IPS-15b (cell line): ENCODE measurements around the gene LRRC46.
A peak's percentile ranks its signal among the peaks of the same experiment; 100 is the strongest.

Experiments used
- H3K27me3 ChIP-seq: one replicate; pipeline ENCODE4 v1.6.1; 2013; ENCODE audit warnings: low read length; ENCODE audit not compliant: control insufficient read depth, insufficient read depth
- H3K36me3 ChIP-seq: one replicate; pipeline ENCODE4 v1.6.1; 2013; ENCODE audit warnings: low read length; ENCODE audit not compliant: control insufficient read depth, insufficient read depth
- H3K4me1 ChIP-seq: one replicate; pipeline ENCODE4 v1.6.1; 2013; ENCODE audit warnings: mild to moderate bottlenecking, low read length; ENCODE audit not compliant: control insufficient read depth, insufficient read depth
- H3K4me3 ChIP-seq: one replicate; pipeline ENCODE4 v1.5.1; 2013; ENCODE audit warnings: low read depth, low read length
- H3K9ac ChIP-seq: one replicate; pipeline ENCODE4 v1.6.1; 2013; ENCODE audit warnings: low read depth, mild to moderate bottlenecking, low read length
- H3K9me3 ChIP-seq: one replicate; pipeline ENCODE4 v1.6.1; 2013; ENCODE audit warnings: mild to moderate bottlenecking, low read length; ENCODE audit not compliant: control insufficient read depth, insufficient read depth

Gene LRRC46

DNA sequence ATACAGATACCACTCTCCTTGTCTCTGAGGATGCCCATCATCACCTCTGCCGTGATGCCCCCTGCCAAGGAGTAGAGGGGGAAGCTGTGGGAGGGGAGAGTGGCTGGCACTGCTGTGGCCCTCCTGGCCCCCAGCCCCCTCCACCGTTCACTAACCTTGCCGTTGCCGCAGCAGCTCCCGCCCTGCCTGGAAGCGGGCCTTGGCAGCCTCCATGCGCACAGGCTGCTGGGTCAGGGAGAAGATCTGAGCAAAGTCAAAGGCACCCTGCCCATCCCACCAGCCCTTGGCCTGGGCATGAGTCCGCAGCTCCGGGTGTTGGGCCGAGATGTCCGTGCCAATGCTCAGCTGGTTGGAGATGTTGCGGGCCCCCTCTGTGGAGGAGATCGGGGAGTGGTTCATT lies 7.2 kb downstream of the LRRC46 start:
- Histone ChIP-seq H3K27me3 (no peaks in the 10 kb centered on the region), H3K4me1 (peaks cover 4% of the 10 kb centered on the region), H3K9ac (no peak overlapping the region), H3K4me3 (no peak overlapping the region), H3K36me3 (peaks cover 5% of the 10 kb centered on the region), H3K9me3 (no peaks in the 10 kb centered on the region)

DNA sequence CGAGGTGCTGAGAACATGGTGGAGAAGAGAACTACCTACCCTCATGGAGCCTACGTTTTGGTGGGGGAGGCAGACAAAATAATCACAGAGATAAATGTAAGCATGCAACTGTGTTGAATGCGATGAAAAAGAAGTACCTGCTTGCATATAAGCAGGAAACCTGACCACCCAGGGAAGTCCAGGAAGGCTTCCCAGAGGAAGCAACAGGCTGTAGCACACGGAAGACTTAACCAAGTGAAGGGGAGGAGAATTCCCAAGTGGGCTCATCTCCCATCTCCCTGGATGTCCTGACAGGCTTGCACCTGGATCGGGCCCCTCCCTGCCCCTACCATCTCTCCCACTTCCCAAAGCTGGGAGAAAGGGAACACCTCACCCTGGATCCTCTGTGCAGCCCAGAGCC lies 7.6 kb downstream of the LRRC46 start:
- H3K9me3 ChIP-seq, result no peaks in the 10 kb centered on the region
- peaks cover 5% of the 10 kb centered on the region for H3K36me3 ChIP-seq
- no peak overlapping the region for H3K9ac ChIP-seq
- H3K4me3 ChIP-seq, result no peak overlapping the region
- peaks cover under 1% of the 10 kb centered on the region for H3K27me3 ChIP-seq
- H3K4me1 ChIP-seq, result peaks cover 4% of the 10 kb centered on the region

GRCh38 chr17:47840001-47840741 lies 8.7 kb downstream of the LRRC46 start:
- peaks cover 7% of the 10 kb centered on the region for H3K4me1 ChIP-seq
- peaks cover 5% of the 10 kb centered on the region for H3K36me3 ChIP-seq
- peak overlapping the region; percentile 65 for H3K9ac ChIP-seq
- peaks cover 11% of the 10 kb centered on the region for H3K27me3 ChIP-seq
- H3K4me3 ChIP-seq, result peak overlapping the region; percentile 87
- no peaks in the 10 kb centered on the region for H3K9me3 ChIP-seq

DNA sequence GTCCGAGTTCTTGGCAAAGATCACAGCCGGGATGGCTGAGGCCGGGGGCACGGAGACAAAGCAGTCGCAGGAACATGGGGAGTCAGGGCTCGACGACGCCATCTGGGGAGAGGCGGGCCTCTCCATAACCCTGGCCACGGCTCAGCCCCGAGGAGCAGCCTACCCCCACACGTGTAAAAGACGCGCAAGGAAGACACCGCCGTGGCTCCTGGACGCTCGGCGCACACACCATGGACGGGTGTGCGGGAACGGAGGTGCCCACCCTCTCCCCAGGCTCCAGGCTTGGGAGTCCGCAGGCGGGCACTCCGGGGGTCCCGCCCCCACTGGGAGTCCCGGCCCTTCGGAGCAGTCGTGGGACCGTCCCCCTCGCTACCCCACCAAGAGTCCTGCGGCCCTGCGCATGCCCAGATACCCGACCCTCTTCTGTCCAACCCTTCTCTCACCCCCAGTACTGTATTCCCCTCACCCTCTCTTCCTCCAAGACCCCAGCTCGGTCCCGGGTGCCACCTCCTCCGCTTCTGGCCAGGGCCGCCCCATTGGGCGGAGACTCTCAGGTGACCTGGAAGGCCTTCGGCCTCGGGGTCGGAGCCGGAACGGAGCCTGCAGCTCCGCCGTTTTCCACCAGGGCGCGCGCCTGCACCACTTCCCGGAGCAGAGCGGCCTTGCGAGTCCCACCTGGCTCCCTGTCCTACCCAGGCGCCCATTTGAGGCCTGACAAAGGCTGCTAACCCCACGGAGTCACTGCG lies 9.4 kb downstream of the LRRC46 start, which contains the start of gene SCRN2:
Gene SCRN2 (minus strand): TSS at position 532 of the 746 bp plus-strand sequence. CDS start 430 bp downstream, at position 102.
- H3K36me3 ChIP-seq, result peaks cover 5% of the 10 kb centered on the region
- peaks cover 19% of the 10 kb centered on the region for H3K27me3 ChIP-seq
- peaks cover 7% of the 10 kb centered on the region for H3K4me1 ChIP-seq
- no peaks in the 10 kb centered on the region for H3K9me3 ChIP-seq
- peak within 1 kb of the TSS; percentile 87 for H3K4me3 ChIP-seq
- H3K9ac ChIP-seq, result peak within 1 kb of the TSS; percentile 65

DNA sequence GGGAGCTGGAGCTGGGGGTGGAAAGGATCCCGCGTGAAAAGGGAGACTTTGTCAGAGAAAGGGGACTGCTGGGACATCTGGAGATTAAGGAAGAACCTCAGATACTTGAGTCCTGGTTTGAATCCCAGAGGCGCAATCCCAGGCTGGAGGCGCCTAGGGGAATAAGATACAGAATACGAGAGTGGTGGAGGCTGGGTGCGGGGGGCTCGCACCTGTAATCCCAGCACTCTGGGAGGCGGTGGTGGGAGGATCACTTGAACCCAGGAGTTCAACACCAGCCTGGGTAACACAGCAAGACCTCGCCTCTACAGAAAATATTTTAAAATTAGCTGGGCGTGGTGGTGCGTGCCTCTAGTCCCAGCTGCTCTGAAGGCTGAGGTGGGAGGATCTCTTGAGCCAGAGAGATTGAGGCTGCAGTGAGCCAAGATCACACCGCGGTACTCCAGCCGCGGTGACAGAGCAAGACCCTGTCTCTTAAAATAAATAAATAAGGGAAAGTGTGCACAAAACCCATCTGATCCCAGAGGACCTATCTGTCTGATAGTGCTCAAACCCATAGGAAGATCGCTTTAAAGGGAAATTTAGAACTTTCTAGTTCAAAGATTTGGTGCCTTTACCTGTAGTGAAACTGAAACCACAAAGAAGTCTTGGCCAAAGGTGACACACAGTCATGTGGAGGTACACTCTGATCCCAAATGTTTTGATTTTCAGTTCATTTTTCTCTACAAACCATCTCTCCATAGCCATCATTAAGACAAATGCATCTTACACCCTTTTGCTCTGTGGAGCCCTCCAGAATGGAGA lies 10.2 kb downstream of the LRRC46 start:
- Histone ChIP-seq H3K36me3 (peaks cover 5% of the 10 kb centered on the region), H3K9ac (no peak overlapping the region), H3K9me3 (no peaks in the 10 kb centered on the region), H3K27me3 (peaks cover 26% of the 10 kb centered on the region), H3K4me1 (peaks cover 9% of the 10 kb centered on the region), H3K4me3 (peak overlapping the region; percentile 87)

GRCh38 chr17:47843391-47843730 lies 11.9 kb downstream of the LRRC46 start:
- Histone ChIP-seq H3K36me3 (peaks cover 3% of the 10 kb centered on the region), H3K4me1 (peaks cover 10% of the 10 kb centered on the region), H3K4me3 (no peak overlapping the region), H3K27me3 (peaks cover 42% of the 10 kb centered on the region), H3K9me3 (no peaks in the 10 kb centered on the region), H3K9ac (no peak overlapping the region)

DNA sequence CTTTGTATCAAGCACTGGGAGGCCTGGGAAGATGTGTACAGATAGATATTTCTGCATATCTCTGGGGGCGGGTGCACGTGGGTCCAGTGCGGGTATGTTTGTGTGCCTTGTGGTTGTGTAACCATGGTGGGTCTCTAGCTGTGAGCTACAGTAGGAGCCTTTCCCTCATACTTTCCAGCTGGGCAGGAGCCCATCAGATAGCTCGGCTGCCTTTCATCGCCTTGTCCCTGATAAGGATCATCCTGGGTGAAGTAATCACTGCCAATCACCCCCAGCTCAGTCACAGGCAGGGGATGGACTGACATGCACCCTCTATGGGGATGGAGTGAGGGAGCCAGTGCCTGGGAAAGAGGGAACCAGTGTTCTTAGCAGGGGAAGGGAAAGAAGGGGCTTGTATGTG lies 12.8 kb downstream of the LRRC46 start:
- no peaks in the 10 kb centered on the region for H3K9me3 ChIP-seq
- H3K4me3 ChIP-seq, result no peak overlapping the region
- H3K27me3 ChIP-seq, result peaks cover 51% of the 10 kb centered on the region
- H3K9ac ChIP-seq, result no peak overlapping the region
- no peaks in the 10 kb centered on the region for H3K36me3 ChIP-seq
- H3K4me1 ChIP-seq, result peaks cover 12% of the 10 kb centered on the region

DNA sequence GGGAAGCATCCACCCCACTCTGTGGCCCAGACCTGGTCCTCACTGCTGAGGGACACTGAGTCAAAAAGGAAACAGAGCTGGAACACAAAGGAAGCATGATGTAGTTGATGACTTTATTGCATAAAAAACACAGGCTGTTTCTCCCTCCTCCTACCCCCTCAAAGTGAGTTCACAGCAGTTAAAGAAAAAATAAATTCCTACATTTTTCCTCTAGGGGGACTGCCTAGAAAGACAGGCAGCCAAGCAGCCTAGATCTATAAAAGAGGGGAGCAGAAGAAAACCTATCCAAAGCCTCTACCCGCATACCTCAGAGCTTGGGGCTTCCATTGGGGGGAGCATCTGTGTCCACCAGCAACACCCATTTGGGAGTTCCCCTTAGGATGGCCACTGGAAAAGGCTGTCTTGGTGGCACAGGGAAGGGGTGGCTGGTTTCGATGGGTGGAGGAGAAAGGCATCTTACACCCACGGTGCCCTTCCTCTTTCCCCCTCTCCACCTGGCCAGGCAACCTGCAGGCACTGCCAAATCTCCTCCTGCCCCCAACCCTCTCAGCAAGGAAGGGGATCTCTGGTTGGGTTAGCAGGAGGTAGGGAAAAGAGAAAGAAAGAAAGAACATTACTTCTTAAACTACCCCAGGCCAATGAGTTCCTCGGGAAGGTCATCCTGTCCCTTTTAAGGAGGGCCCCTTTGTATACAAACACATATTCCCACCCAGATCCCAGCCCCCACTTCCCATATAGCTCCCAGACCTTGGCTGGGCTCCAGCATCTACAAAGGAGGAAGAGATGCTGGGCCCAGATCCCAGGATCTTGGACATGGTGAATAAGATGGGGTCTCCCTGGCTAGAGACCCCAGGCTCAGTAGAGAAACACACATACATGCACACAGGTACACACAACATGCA lies 13.6 kb downstream of the LRRC46 start:
- Histone ChIP-seq H3K36me3 (no peaks in the 10 kb centered on the region), H3K4me1 (peaks cover 14% of the 10 kb centered on the region), H3K27me3 (peaks cover 59% of the 10 kb centered on the region), H3K9ac (no peak overlapping the region), H3K4me3 (no peak overlapping the region), H3K9me3 (no peaks in the 10 kb centered on the region)

DNA sequence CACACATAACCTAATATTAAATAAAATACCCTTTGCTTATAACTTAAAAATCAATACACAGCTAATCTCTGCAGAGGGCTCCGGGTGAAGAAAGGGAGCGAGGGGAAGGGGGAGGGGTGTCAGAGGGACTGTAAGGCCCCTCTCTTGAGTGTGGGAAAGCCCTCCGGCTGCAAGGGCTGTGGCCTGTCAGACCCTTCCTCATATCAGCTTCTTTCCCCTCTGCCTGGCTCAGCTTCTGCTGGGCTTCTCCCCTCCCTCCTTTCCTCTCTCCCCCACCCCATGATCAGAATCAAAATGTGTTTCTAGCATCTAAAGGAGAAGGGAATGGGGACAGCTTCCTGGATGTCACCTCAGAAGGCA lies 14.2 kb downstream of the LRRC46 start:
- Histone ChIP-seq H3K9ac (no peak overlapping the region), H3K27me3 (peaks cover 65% of the 10 kb centered on the region), H3K4me1 (peaks cover 16% of the 10 kb centered on the region), H3K4me3 (no peak overlapping the region), H3K9me3 (no peaks in the 10 kb centered on the region), H3K36me3 (no peaks in the 10 kb centered on the region)

GRCh38 chr17:47846716-47847340 lies 15.4 kb downstream of the LRRC46 start:
- no peaks in the 10 kb centered on the region for H3K9me3 ChIP-seq
- peaks cover 67% of the 10 kb centered on the region for H3K27me3 ChIP-seq
- peaks cover 16% of the 10 kb centered on the region for H3K4me1 ChIP-seq

More at GRCh38 chr17:47846716-47847340, 15.4 kb downstream of the LRRC46 start:
- Histone ChIP-seq H3K4me3 (peak overlapping the region; percentile 61), H3K36me3 (no peaks in the 10 kb centered on the region), H3K9ac (no peak overlapping the region)
